Activated CD4-positive, CD25-positive, alpha-beta regulatory T cell treated with anti-CD3 and anti-CD28 coated beads, Interleukin-2, amount 50 U/mL, for 16 hours (primary cell): ENCODE measurements around the gene GLB1L2.

Source experiments
- DNase-seq: peaks from one replicate; pipeline ENCODE4 v3.0.0-alpha.2; 2020; ENCODE audit warnings: low read depth, low spot score

The GLB1L2 gene

GRCh38 chr11:134385774-134386565, 54.2 kb downstream of the GLB1L2 start:
- DNase-seq, result no peak

GRCh38 chr11:134386945-134387344, 55.2 kb downstream of the GLB1L2 start:
- no peak for DNase-seq

- no peak for DNase-seq
Measured at GRCh38 chr11:134387501-134387900, 55.7 kb downstream of the GLB1L2 start.

- no peak for DNase-seq
Measured at GRCh38 chr11:134388590-134388989, 56.8 kb downstream of the GLB1L2 start.

- DNase-seq, result no peak
Measured at GRCh38 chr11:134389464-134390180, 57.8 kb downstream of the GLB1L2 start.

- no peak for DNase-seq
Measured at GRCh38 chr11:134390706-134391569, 59.1 kb downstream of the GLB1L2 start.

- DNase-seq, result no peak
Measured at GRCh38 chr11:134391656-134392055, 59.9 kb downstream of the GLB1L2 start.

- no peak for DNase-seq
Measured at GRCh38 chr11:134392953-134393615, 61.3 kb downstream of the GLB1L2 start.

- DNase-seq, result no peak
Measured at GRCh38 chr11:134393638-134394037, 61.9 kb downstream of the GLB1L2 start.

GRCh38 chr11:134394311-134394710, 62.5 kb downstream of the GLB1L2 start:
- DNase-seq, result no peak

- no peak for DNase-seq
Measured at GRCh38 chr11:134395002-134395401, 63.2 kb downstream of the GLB1L2 start.

GRCh38 chr11:134397304-134398078, 65.7 kb downstream of the GLB1L2 start:
- DNase-seq, result no peak

- no peak for DNase-seq
Measured at GRCh38 chr11:134398079-134398444, 66.3 kb downstream of the GLB1L2 start.

- no peak for DNase-seq
Measured at GRCh38 chr11:134398644-134399292, 67.0 kb downstream of the GLB1L2 start.

GRCh38 chr11:134399293-134399654, 67.5 kb downstream of the GLB1L2 start:
- no peak for DNase-seq

- DNase-seq, result no peak
Measured at GRCh38 chr11:134399996-134400395, 68.2 kb downstream of the GLB1L2 start.

GRCh38 chr11:134401825-134402809, 70.3 kb downstream of the GLB1L2 start:
- no peak for DNase-seq

GRCh38 chr11:134402910-134403309, 71.1 kb downstream of the GLB1L2 start:
- no peak for DNase-seq
